GM19397 (cell line): ENCODE results near the gene IRF9.
"Not testable (repeated sequence)": the region's sequence is repeated elsewhere in the genome, so short reads cannot be mapped to it uniquely, and the experiment has no call there.

Experiments
- ATAC-seq: cut with Tn5 transposase; IDR thresholded peaks from one replicate; pipeline ENCODE4 v1.9.1; 2021; ENCODE audit warnings: mild to moderate bottlenecking, moderate library complexity; ENCODE audit not compliant: unreplicated experiment

Gene IRF9

DNA sequence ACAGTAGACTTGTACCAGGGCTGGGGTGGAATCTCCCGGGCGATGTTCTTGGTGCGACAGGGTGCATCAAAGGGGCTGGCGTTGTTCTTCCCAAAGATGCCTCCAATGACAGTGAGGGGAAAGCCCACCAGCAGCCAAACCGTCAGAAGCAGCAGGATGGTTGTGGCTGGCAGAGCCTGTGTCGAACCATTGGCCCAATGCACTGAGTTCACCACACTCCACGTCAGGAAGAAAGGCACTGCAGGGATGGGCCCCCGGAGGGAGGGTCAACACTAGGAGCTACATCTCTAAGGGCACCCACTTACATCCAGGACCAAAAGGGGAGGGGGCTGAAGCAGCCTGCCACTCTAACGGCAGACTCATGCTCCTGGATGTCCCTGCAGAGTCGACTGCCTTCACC lies 29.4 kb downstream of the IRF9 start:
- ATAC-seq: no peak

DNA sequence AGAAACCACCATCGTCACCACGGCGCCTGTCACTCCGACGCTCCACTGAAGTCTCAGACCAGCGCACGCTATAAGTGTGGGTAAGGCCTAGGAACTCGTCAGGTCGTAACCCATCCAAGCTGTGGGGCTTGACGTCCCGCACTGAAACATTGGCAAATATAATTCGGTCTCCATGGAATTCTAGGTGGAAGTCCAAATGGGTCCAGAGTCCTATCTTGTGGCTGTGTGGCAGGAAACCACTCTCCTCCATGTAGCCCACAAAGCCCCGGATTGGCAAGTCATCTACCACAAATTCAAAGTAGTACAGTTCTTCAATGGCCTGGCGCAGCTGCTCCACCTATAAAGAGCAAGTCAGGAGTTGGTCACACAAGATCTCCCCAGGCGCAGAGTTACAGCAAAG lies 31.9 kb downstream of the IRF9 start:
- ATAC-seq: no peak

DNA sequence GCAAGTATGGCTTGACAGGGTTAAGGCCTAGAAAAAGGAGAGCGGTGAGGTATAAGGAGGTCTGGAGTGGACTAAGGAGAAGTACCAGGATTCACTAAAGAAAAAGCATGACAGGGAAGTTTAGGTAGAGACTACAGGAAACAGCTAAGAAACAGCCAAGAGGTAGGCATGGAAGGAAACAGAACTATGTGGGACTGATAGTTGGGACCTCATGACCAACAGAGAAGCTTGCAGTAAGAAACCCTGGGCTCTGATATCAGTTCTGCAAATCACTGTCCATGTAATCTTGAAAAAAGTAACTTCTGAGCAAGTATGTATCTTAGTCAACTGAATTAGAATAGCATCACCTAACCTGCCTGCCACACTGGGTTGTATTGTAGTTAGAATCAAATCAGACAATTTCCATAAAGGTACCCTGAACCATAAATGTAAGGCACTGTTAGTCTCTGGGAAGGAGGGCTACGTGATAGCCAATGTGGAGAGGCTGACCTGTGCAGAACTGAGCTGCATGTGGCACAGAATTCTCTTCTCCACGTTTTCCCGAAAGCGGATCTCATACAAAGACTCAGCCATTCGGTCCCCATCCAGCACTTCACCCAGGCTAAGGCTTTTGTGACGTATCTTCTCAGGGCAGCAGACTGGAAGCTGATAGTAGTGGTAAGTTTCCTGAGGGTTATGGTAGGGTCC lies 33.3 kb downstream of the IRF9 start:
- ATAC-seq: no peak

DNA sequence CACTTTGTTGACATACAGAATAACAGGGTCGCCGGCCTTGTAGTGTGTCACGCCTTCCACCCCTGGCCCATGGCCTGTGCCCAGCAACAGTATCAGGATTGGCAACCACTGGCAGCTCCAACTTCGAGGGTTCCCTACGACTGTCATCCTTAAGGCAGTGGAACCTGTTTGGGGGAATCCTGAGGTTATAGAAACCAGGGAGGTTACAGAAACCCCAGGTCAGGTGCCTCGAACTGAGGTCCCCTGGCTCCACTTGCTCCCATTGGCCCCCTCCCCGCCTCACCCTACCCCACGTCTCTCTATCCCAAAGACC lies 33.8 kb downstream of the IRF9 start:
- no peak for ATAC-seq

DNA sequence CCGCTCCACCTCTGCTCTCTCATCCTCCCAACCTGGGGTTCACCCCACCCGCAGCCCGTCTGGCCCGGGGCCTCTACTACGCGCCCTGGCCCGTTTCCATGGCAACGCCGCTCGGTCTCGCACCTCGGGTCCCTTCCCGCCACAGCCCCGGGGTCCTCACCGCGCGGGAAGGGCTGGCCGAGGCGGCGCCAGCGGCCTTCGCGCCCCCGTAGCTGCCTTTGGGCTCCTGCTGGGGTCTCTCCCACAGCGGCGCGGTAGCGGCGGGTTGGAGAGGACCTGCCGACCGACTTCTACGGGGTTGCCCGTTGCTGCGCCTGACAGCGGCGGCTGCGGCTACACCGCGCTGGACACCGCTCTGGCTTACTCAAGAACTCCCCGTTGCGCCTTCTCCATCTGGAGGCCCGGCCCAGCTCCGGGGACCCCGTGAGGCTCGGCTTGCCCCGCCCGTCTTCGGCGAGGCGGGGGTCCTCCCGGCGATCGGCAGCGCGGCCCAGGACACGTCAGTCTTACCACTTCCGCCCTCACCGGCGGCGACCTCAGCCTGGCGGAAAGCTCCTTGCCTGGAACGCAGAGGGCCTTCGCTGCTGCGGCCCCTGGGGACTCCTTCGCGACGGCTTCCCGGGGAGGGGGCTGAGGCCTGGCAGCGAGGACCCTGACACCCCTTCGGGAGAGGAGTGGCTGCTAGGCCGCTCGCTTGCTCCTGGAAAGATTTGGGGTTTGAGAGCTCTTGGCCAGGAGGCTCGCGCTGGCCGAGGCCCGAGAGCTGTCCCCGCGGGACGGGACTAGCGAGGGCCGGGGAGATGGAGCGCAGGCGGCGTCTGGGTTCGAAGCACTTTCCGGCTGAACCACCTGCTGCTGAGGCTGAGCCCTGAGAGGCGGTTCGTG lies 34.4 kb downstream of the IRF9 start, which contains the start of gene TM9SF1:
TSS of gene TM9SF1 (minus strand) at position 256 of the 885 bp plus-strand sequence. CDS start 422 bp downstream, outside the sequence.
- ATAC-seq: peak; percentile 89

- no peak for ATAC-seq
These were observed 35.3 kb downstream of the IRF9 start for GRCh38 chr14:24196071-24197055.

GRCh38 chr14:24197056-24197450 lies 36.0 kb downstream of the IRF9 start:
- ATAC-seq: no peak

GRCh38 chr14:24198814-24199524 lies 37.9 kb downstream of the IRF9 start:
- ATAC-seq: no peak

DNA sequence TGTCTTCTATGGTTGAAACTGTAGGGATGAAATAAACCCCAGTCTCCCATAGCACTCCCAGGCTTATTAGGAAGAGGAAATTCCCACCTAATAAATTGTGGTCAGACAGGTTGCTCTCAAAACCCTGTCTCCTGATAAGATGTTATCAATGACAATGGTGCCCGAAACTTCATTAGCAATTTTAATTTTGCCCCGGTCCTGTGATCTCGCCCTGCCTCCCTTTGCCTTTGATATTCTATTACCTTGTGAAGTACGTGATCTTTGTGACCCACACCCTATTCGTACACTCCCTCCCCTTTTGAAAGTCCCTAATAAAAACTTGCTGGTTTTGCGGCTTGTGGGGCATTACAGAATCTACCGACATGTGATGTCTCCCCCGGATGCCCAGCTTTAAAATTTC lies 41.5 kb downstream of the IRF9 start:
- ATAC-seq: not testable (repeated sequence)

GRCh38 chr14:24203249-24203886 lies 42.3 kb downstream of the IRF9 start:
- not testable (repeated sequence) for ATAC-seq

GRCh38 chr14:24204163-24205146 lies 43.4 kb downstream of the IRF9 start:
- no peak for ATAC-seq

DNA sequence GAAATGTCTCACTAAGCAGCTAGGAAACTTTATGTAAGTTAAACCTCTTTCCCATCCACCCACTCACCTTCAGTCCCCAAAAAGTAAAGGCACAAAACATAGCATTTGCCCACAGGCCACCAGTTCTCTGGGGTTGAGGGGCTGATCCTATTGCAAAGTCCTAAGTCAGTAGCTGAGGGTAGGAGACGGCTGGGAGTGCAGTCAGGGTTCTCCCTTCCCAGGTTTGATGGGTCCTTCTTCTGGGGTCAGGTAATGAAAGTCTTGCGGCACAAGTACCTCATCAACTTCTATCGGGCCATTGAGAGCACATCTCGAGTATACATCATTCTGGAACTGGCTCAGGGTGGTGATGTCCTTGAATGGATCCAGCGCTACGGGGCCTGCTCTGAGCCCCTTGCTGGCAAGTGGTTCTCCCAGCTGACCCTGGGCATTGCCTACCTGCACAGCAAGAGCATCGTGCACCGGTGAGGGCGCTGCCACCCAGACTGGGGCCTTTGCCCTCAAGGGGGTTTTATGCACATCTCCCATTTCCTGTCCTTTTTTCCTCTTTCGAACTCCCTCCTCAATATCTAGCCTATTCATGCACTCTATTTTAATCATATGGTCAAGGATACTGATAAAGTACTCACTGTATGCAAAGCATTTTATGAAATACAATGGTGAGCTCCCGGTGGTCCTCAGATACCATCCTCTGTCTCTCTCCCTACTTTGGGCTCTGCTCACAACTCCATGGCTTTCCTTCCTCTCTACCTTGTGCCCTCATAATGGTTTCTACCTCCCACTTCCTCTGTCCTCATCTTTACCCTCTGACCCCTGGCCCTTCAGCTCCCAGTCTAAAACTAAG lies 45.4 kb downstream of the IRF9 start:
- no peak for ATAC-seq

DNA sequence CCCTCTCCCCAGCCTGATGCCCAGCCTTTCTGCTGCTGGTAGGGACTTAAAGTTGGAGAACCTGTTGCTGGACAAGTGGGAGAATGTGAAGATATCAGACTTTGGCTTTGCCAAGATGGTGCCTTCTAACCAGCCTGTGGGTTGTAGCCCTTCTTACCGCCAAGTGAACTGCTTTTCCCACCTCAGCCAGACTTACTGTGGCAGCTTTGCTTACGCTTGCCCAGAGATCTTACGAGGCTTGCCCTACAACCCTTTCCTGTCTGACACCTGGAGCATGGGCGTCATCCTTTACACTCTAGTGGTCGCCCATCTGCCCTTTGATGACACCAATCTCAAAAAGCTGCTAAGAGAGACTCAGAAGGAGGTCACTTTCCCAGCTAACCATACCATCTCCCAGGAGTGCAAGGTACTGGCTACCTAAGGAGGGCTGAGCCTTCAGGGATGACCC lies 46.1 kb downstream of the IRF9 start:
- no peak for ATAC-seq

DNA sequence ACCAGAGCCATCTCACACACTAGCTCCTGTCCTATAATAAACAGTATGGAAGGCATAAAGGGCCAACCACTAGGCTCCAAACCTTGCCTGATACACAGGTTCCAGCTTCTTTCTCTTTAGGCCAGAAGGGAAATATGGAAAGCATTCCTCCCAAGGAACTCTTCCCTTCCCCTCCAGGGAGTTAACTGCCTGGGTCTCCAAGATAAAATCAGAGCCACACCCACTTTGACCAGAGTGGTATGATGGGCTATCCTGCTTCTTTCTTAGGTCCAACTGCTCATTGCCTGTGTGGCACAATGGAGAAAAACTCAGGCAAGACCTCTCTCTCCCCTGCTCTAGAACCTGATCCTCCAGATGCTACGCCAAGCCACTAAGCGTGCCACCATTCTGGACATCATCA lies 46.6 kb downstream of the IRF9 start:
- no peak for ATAC-seq

- no peak for ATAC-seq
These were observed 50.2 kb downstream of the IRF9 start for GRCh38 chr14:24211311-24211710.

- ATAC-seq: peak; percentile 77
These were observed 52.1 kb downstream of the IRF9 start, which contains the start of gene CHMP4A for GRCh38 chr14:24212924-24213865. Gene CHMP4A, minus strand, starts transcription at chr14:24213488. Its CDS starts 49 bp downstream, at chr14:24213439.
